ENCODE data around the gene NAPA.

GRCh38 chr19:47549261-47549862, 34.5 kb upstream of the NAPA start:
- no peak for TF ChIP-seq POLR2A (IDR thresholded peaks at IDR 0.05)
- no peak for TF ChIP-seq CTCF (IDR thresholded peaks at IDR 0.05)

All from uterus (tissue), 2 donors.